Gastrocnemius medialis (tissue), 4 donors: ENCODE data around the gene FGA. TPM values are rescaled to one million over a fixed set of nuclear protein-coding genes. Genes with fewer than 3 reads are reported as not detected.

Experiments
- total RNA-seq, 4 donors: library from RNA; depleted of rRNA; stranded (reverse); fragments of >200 nt; gene quantifications; one replicate each; pipeline versions ENCODE4 v1.1.0 to v1.2.3, GENCODE V29; 2016

FGA gene
- total RNA-seq, 4 donors from 2014 or later: 22.2 to 49.0 TPM; not detected in 2

Other genes starting within 250 kb of the FGA start
- gene DCHS2, start 98.9 kb downstream of the FGA start, total RNA-seq: under 1 TPM; under 0.01 to 0.18 (median 0.04) TPM
- gene PLRG1, start 40.3 kb downstream of the FGA start, total RNA-seq: 10 to 100 TPM; 30.7 to 41.3 (median 35.4) TPM
- 10 to 100 TPM in 2 of 4 donors, not detected in 2; 17.9 to 40.2 TPM for gene FGB, start 27.7 kb downstream of the FGA start, total RNA-seq
- 10 to 100 TPM in 2 of 4 donors, not detected in 2; 21.0 to 44.3 TPM for gene FGG, start 21.9 kb upstream of the FGA start, total RNA-seq
- gene LRAT, start 153.3 kb upstream of the FGA start, total RNA-seq: not detected
- gene RBM46, start 190.5 kb upstream of the FGA start, total RNA-seq: not detected